ENCODE results near the gene KDM4C.

KDM4C gene

DNA sequence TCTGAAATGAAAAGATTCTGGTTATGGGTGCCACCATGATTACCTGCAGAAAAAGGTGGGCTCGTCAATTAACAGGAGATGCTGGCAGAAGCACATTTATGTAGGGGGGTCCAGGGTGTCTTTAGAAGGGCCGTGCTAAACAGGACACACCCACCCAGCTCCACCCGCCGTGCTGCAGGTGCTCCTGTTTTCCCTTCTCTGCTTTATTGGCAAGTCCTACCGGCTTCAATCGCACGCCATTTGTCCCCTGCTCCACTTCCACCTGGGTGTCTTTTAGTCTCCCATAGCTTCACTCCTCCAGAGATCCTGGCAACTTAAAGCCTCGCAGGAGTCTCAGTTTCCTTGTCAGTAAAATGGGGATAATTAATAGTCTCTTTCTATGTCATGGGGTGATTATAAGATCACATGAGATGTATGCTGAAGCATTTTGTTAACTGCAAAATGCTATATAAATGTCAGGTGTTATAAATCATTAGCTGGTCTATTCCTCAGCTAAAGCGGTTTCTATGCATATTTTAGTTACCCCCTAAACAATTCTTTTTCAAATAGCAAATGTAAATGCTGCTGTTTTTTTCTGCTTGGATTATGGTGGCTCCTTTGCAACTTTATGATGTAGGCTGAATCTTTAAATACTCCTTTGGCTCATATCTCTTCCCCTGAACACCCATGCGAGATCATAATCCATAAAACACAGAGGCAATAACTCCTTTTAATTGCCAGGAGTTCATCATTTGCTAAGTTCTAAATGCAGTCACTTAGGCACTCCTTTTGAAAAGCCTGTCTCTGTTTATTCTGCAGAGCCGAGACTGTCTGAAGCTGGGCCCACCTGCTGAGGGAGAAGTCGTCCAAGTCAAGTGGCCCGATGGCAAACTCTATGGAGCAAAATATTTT is 406.9 kb downstream of the KDM4C start:
- DNase-seq (ENCODE audit: low read depth) = no peak
- H3K4me3 ChIP-seq (ENCODE audit: low read length) = no peak overlapping the region
- TF ChIP-seq, protein P1, sequence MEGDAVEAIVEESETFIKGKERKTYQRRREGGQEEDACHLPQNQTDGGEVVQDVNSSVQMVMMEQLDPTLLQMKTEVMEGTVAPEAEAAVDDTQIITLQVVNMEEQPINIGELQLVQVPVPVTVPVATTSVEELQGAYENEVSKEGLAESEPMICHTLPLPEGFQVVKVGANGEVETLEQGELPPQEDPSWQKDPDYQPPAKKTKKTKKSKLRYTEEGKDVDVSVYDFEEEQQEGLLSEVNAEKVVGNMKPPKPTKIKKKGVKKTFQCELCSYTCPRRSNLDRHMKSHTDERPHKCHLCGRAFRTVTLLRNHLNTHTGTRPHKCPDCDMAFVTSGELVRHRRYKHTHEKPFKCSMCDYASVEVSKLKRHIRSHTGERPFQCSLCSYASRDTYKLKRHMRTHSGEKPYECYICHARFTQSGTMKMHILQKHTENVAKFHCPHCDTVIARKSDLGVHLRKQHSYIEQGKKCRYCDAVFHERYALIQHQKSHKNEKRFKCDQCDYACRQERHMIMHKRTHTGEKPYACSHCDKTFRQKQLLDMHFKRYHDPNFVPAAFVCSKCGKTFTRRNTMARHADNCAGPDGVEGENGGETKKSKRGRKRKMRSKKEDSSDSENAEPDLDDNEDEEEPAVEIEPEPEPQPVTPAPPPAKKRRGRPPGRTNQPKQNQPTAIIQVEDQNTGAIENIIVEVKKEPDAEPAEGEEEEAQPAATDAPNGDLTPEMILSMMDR (conservative IDR thresholded peaks at IDR 0.05; ENCODE audit: low read depth, low read length) = no peak

DNA sequence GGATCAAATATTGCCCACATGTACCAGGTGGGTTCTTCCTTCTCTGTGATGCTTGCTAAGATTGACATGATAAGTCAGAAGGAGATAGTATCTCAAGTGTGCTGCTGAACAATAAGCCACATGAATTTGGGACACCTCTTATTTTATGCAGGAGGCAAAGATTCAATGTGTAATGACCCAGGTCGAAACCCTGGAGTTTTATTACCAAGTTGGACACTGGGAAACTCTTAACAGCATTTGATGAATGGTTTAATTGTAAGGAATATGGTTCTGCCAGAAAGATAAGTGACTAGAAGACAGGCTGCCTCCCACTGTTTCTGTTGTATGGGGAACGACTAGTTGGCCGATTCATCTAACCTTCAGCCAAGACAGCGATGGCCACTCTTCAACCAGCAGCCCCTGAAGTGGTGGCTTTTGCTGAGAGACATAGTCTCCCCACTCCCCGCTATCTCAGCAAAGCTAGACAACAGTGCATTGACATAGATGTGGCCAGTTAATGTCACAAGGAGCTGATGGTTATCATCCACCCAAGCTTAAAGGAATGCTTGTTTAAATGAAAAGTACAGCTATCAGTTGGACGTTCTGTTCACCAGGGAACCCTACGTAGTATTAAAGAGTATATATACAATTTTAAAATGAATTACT is 407.7 kb downstream of the KDM4C start:
- TF ChIP-seq, protein P1 (conservative IDR thresholded peaks at IDR 0.05; ENCODE audit: low read depth, low read length) = no peak
- no peak for DNase-seq (ENCODE audit: low read depth)
- no peak overlapping the region for H3K4me3 ChIP-seq (ENCODE audit: low read length)

DNA sequence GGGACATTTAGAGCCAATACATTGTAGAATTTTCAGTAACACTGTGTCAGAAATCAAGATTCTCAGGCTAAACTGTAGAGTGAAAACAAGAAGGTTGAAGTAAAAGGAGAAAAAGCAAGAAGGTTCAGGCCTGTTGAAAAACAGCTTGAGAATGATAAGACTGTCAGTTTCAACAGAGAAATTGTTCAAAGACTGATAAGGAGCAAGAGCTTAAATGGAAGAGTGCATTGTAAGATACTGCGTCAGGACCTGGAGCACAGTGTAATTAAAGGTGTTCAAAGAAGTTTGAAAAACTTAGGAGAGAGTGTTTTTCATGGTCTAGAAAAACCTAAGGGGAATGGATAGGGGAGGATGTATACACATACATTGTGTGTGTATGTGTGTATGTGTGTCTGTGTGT is 408.3 kb downstream of the KDM4C start:
- TF ChIP-seq, protein P1 (conservative IDR thresholded peaks at IDR 0.05; ENCODE audit: low read depth, low read length) = no peak
- no peak for DNase-seq (ENCODE audit: low read depth)
- H3K4me3 ChIP-seq (ENCODE audit: low read length) = no peak overlapping the region

DNA sequence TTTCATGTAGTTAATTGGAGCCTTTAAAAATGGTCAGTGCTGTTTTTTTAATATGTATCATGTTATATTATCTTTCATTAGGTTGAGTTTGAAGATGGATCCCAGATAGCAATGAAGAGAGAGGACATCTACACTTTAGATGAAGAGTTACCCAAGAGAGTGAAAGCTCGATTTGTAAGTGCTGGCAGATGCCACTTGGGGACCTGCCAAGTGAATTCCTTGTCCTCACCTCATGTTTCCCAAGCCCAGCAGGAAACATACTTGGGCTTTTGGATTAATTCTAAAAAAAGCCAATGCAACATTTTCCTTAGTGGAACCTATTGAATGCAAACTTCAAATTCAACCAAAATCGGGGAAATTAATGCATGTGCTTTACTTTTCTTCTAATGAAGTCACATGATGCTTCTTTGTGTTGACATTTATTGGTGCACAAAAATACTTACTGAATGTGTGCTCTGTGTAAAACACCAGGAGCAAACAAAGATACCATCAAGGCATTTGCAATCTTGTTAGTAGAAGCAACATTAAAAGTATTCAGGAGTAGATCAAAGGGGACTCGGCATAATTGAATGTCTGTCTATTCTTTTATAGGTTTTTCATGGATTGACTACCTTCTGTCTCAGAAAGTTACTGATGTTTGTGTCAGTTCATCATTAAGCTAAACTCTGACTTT is 412.1 kb downstream of the KDM4C start:
- DNase-seq (ENCODE audit: low read depth) = no peak
- H3K4me3 ChIP-seq (ENCODE audit: low read length) = no peak overlapping the region
- TF ChIP-seq, protein P1 (conservative IDR thresholded peaks at IDR 0.05; ENCODE audit: low read depth, low read length) = no peak

DNA sequence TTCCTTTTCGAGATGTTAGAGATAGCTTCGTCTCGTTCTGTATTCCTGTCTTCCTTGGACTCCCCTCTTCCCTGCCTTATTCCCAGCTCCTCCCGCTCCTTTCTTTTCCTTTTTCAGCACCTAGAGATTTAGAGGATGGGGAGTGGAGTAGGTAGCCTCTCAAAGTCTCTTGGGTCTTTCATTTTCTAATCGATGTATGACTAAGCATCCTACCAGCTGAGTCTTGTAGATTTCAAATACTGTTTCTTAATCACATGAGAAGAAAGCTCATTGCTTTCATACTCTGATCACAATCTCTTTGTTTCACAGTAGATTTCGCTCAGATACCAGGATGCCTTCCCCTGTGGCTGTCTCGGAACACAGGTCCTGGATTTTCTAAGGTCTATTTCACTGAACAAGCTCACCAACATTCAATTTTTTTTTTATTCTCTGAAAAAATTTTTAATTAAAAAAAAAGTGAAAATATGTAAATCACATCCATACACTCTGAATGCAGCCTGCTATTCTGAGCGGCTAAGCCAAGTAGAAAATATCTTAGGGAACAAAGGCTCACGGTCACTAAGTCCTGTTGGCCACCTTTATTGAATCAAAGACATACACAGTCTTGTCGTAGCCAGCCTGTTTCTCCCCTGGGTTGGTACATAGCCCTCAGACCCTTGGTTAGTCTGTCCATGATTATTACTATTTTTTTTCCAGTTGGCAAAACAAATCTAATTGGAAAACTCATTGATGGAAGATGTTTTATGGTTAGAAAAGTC is 413.8 kb downstream of the KDM4C start:
- no peak overlapping the region for H3K4me3 ChIP-seq (ENCODE audit: low read length)
- TF ChIP-seq, protein P1 (conservative IDR thresholded peaks at IDR 0.05; ENCODE audit: low read depth, low read length) = no peak
- no peak for DNase-seq (ENCODE audit: low read depth)

DNA sequence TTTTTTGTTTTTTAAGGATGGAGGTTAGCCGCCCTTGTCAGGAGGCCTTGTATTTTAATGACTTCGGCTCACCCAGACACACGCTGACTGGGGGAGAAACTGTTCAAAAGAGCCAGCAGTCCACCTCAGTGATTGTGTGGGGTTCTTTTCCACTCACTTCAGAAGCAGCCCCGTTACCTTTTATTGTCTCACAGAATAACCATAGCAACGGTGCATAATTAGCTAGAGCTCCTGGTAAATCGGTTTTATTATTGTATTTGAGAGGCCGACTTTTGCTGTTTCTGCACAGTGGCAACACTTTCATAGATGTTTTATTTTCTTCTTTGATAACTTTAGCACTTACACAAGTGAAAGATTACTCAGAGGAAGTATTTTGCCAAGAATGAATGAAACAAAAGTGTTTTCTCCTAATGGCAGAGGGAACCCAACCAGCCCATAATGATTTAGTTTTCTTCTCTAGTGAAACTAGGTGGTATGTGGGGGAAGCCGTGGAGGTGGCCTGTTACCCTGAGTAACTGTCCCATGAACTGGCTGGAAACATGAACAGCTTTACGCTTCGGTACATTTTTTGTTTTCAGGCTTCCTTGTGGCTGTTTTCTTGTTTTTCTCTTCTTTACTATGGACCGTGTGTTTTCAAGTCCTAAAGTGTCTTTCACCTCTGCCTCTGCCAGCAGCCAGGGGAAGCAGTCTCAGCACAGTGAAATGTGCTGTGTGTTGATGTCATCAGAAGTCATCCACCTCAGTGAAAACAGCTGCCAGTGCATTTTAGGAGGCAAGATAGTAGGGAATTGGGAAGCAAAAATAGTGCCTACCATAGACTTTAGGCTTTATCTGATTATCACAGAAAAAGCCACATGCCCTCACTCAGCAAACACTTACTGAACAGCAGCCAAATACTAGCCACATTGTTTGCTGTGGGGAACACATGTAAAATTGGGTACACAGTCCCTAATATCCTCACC is 414.7 kb downstream of the KDM4C start:
- no peak overlapping the region for H3K4me3 ChIP-seq (ENCODE audit: low read length)
- DNase-seq (ENCODE audit: low read depth) = no peak
- TF ChIP-seq, protein P1 (conservative IDR thresholded peaks at IDR 0.05; ENCODE audit: low read depth, low read length) = no peak
